ENCODE data around the gene GPR137. TPM values are rescaled to one million over a fixed set of nuclear protein-coding genes. Genes with fewer than 3 reads are reported as not detected.

The GPR137 gene
- total RNA-seq, 2 donors from 2014 or later, result 57.7 to 58.4 TPM

DNA sequence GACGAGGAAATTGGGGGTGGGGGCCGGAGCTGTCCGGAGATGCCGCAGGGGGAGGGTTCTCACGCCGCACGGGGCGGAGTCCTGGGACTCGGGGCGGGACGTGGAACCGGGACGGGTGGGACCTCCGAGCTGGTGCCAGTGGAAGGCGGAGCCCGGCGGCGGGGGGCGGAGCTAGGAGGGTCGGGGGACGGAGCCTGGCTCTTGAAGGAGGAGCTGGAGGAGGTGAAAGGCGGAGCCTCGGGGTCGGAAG is 44.5 kb upstream of the GPR137 start:
- Mint-ChIP-seq H3K27me3 (ENCODE audit: insufficient read depth) (no peaks in the 10 kb centered on the region), H3K36me3 (ENCODE audit: low read depth) (peaks cover 33% of the 10 kb centered on the region), H3K4me3 (peak overlapping the region; percentile 76), H3K4me1 (peaks cover 9% of the 10 kb centered on the region), H3K27ac (peak overlapping the region; percentile 96), H3K9me3 (no peaks in the 10 kb centered on the region)
- 0% methylated on average over 24 of the region's 24 CpGs; no CpG with 5 or more reads in 1 of the 2 experiments for WGBS, 2 experiments (ENCODE audit: insufficient coverage in 1 of 2, insufficient read length in 1 of 2)
- DNase-seq, result peak; percentile 100
- TF ChIP-seq, protein P1, sequence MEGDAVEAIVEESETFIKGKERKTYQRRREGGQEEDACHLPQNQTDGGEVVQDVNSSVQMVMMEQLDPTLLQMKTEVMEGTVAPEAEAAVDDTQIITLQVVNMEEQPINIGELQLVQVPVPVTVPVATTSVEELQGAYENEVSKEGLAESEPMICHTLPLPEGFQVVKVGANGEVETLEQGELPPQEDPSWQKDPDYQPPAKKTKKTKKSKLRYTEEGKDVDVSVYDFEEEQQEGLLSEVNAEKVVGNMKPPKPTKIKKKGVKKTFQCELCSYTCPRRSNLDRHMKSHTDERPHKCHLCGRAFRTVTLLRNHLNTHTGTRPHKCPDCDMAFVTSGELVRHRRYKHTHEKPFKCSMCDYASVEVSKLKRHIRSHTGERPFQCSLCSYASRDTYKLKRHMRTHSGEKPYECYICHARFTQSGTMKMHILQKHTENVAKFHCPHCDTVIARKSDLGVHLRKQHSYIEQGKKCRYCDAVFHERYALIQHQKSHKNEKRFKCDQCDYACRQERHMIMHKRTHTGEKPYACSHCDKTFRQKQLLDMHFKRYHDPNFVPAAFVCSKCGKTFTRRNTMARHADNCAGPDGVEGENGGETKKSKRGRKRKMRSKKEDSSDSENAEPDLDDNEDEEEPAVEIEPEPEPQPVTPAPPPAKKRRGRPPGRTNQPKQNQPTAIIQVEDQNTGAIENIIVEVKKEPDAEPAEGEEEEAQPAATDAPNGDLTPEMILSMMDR (conservative IDR thresholded peaks at IDR 0.05), result no peak
- Histone ChIP-seq H3K4me1 (ENCODE audit: control insufficient read depth, insufficient read depth, low read length) (peaks cover 4% of the 10 kb centered on the region), H3K36me3 (ENCODE audit: control insufficient read depth, insufficient read depth, low read length) (peaks cover 28% of the 10 kb centered on the region), H3K4me3 (ENCODE audit: low read length) (peak overlapping the region; percentile 95), H3K9me3 (ENCODE audit: control insufficient read depth, low read length) (no peaks in the 10 kb centered on the region), H3K27me3 (ENCODE audit: control insufficient read depth, insufficient read depth, low read length, poor library complexity, severe bottlenecking) (no peaks in the 10 kb centered on the region), H3K9ac (ENCODE audit: extremely low read depth, low read length, poor library complexity, severe bottlenecking) (peak overlapping the region; percentile 81), H3K27ac (ENCODE audit: low read depth, low read length) (peak overlapping the region; percentile 99)

DNA sequence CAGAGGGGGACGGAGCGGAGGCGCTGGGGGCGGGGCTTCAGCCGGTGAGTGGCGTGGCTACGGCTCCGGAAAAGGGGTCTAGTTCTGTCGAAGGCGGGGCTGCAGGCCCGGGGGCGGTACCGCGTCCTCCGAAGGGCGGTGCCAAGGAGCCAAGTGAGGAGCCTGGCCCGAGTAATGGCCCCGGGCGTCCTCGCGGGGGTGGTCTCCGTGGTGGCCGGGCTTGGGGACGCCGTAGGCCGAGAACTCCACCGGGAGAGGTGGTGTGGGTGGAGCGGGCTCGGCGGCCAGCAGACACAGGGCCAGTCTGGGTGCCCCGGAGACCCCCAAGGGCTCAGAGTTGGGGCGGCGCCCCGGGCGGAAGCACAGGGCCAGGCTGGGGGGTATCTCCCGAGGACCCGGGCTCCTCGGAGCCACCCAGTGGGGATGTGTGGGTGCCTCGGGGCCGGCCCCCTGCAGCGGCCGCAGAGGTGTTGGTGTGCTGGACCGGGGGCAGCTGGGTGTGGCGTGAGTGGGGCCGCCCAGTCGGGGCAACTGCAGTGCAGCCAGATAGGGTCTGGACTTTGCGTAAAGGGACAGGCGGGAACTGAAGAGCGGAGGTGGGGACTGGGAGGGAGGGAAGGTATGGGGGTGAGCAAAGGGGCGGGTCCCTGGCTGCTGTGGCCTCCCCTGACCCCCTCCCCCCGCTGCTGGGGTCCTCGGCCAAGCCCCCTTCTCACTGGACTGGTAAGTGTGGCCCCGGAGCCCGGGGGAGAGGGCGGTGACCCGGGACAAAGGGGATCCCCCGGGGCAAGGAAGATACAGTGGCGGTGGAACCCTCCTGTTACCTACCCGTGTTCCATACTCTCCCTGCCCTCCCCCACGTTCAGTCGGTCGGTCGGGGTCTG is 43.9 kb upstream of the GPR137 start:
- Histone ChIP-seq H3K9ac (ENCODE audit: extremely low read depth, low read length, poor library complexity, severe bottlenecking) (peak overlapping the region; percentile 64), H3K27ac (ENCODE audit: low read depth, low read length) (peak overlapping the region; percentile 68), H3K9me3 (ENCODE audit: control insufficient read depth, low read length) (no peaks in the 10 kb centered on the region), H3K27me3 (ENCODE audit: control insufficient read depth, insufficient read depth, low read length, poor library complexity, severe bottlenecking) (no peaks in the 10 kb centered on the region), H3K36me3 (ENCODE audit: control insufficient read depth, insufficient read depth, low read length) (peaks cover 28% of the 10 kb centered on the region), H3K4me3 (ENCODE audit: low read length) (peak overlapping the region; percentile 95), H3K4me1 (ENCODE audit: control insufficient read depth, insufficient read depth, low read length) (peaks cover 4% of the 10 kb centered on the region)
- Mint-ChIP-seq H3K9me3 (no peaks in the 10 kb centered on the region), H3K27me3 (ENCODE audit: insufficient read depth) (no peaks in the 10 kb centered on the region), H3K4me3 (peak overlapping the region; percentile 76), H3K27ac (peak overlapping the region; percentile 96), H3K36me3 (ENCODE audit: low read depth) (peaks cover 33% of the 10 kb centered on the region), H3K4me1 (peaks cover 9% of the 10 kb centered on the region)
- TF ChIP-seq, protein P1 (conservative IDR thresholded peaks at IDR 0.05), result peak; percentile 16
- peak; percentile 86 for DNase-seq
- WGBS, 2 experiments (ENCODE audit: insufficient coverage in 1 of 2, insufficient read length in 1 of 2), result 1 to 2% methylated on average over 11 to 63 of the region's 63 CpGs

DNA sequence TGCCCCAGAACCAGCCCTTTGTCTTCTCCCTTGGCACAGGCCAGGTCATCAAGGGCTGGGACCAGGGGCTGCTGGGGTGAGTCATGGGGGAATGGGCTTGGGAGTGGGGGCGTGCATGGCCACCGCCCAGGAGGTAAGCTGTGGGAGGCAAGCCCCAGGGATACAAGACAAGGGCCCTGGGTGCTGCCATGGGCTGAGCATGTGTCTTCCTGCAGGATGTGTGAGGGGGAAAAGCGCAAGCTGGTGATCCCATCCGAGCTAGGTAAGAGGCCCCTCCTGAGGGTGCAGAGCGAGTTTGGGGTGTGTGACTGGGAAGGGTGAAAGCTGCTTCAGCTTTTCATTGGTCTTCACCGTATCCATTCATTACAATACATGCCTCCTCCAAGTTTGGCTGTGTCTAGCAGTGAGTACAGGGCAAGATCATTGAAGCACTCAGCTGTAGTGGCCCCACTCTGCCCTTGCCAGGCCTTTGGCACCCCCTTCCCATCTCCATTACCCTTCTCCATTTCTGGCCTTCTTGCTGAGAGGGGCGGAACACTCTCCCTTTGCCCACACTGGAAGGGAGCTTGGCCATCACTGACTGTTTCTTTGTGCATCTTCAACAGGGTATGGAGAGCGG is 42.3 kb upstream of the GPR137 start:
- H3K4me1 Mint-ChIP-seq, result peaks cover 16% of the 10 kb centered on the region
- H3K4me3 ChIP-seq (ENCODE audit: low read length), result no peak overlapping the region
- no peak overlapping the region for H3K27ac ChIP-seq (ENCODE audit: low read depth, low read length)
- no peak overlapping the region for H3K9ac ChIP-seq (ENCODE audit: extremely low read depth, low read length, poor library complexity, severe bottlenecking)
- TF ChIP-seq, protein P1 (conservative IDR thresholded peaks at IDR 0.05), result no peak
- peaks cover 7% of the 10 kb centered on the region for H3K4me1 ChIP-seq (ENCODE audit: control insufficient read depth, insufficient read depth, low read length)
- no peaks in the 10 kb centered on the region for H3K27me3 Mint-ChIP-seq (ENCODE audit: insufficient read depth)
- H3K9me3 ChIP-seq (ENCODE audit: control insufficient read depth, low read length), result no peaks in the 10 kb centered on the region
- 96 to 97% methylated on average over 4 to 8 of the region's 8 CpGs for WGBS, 2 experiments (ENCODE audit: insufficient coverage in 1 of 2, insufficient read length in 1 of 2)
- peak overlapping the region; percentile 48 for H3K27ac Mint-ChIP-seq
- no peaks in the 10 kb centered on the region for H3K9me3 Mint-ChIP-seq
- H3K27me3 ChIP-seq (ENCODE audit: control insufficient read depth, insufficient read depth, low read length, poor library complexity, severe bottlenecking), result no peaks in the 10 kb centered on the region
- H3K4me3 Mint-ChIP-seq, result peak overlapping the region; percentile 76
- H3K36me3 ChIP-seq (ENCODE audit: control insufficient read depth, insufficient read depth, low read length), result peaks cover 23% of the 10 kb centered on the region
- H3K36me3 Mint-ChIP-seq (ENCODE audit: low read depth), result peaks cover 24% of the 10 kb centered on the region
- no peak for DNase-seq

Measured in endodermal cell (in vitro differentiated cells).